OCI-LY1 (cell line): ENCODE data around the gene PCNX2.

Experiments
- EZH2 ChIP-seq: fragments of 200-600 bp; sonication (generic), shearing (Covaris generic); IDR thresholded peaks from 2 replicates; pipeline ENCODE4 v1.8.0; 2017; ENCODE audit warnings: borderline replicate concordance, mixed run types, mild to moderate bottlenecking, antibody characterized with exemption, low read length, moderate library complexity, mixed read lengths
- TF ChIP-seq, protein P1 (sequence below): fragments of 200-600 bp; sonication (generic), shearing (Covaris generic); IDR thresholded peaks from 2 replicates; pipeline ENCODE4 v1.5.1; 2017; ENCODE audit warnings: mild to moderate bottlenecking, antibody characterized with exemption, low read length, moderate library complexity, mixed read lengths

DNA sequence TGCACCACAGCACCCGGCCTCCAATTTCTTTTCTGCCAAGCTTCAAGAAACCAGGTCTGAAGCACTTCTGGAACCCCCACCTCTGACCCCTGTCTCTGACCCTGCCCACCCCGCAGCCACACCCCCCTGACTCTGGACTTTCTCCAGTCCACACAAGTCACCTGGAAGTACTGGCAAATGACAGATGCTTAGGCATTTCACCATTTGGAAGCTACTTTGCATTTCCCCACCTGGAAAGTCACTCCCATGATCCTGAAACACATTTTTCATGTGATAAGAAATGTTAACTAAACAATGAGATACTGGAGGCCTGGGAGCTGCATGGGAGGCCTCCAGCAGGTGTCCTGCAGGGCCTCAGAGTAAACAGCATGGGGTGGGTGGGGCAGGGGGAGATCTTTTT is 299.4 kb downstream of the PCNX2 start:
- TF ChIP-seq, protein P1, sequence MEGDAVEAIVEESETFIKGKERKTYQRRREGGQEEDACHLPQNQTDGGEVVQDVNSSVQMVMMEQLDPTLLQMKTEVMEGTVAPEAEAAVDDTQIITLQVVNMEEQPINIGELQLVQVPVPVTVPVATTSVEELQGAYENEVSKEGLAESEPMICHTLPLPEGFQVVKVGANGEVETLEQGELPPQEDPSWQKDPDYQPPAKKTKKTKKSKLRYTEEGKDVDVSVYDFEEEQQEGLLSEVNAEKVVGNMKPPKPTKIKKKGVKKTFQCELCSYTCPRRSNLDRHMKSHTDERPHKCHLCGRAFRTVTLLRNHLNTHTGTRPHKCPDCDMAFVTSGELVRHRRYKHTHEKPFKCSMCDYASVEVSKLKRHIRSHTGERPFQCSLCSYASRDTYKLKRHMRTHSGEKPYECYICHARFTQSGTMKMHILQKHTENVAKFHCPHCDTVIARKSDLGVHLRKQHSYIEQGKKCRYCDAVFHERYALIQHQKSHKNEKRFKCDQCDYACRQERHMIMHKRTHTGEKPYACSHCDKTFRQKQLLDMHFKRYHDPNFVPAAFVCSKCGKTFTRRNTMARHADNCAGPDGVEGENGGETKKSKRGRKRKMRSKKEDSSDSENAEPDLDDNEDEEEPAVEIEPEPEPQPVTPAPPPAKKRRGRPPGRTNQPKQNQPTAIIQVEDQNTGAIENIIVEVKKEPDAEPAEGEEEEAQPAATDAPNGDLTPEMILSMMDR: no peak
- no peak for TF ChIP-seq EZH2
